Measurements from ENCODE around the gene HIPK3.
A peak's percentile ranks its signal among the peaks of the same experiment; 100 is the strongest.

HIPK3 gene

DNA sequence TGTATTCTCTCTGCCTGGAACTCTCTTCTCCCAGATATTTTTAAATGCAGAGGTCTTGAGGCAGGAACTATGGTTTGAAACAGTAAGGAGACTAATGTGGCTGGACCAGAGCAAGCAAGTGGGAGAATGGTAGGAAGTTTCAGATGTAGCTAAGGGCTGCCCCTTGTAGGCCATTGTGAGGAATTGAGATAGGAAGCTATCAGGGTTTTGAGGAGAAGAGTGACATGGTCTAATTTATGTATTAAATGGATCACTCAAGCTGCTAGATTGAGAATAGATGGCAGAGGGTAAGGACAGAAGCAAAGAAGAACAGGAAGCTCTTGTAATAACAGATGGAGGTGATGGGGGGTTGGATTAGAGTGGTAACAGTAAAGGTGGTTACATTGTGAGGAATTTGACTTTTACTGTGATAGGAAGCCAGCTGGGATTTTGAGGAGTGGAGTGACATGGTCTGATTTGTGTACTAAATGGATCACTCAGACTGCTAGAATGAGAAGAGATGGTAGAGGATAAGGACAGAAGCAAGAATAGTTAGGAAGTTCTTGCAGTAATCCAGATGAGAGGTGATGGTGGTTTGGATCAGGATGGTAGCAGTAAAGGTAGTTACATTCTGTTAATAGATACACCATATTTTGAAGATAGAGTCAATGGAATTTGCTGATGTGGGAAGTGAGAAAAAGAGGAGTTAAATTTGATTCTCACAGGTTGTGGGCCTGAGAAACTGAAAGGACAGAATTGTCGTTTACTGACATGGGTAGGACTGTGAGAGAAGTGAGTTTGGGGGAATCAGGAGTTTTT lies 63.0 kb downstream of the HIPK3 start:
- TF ChIP-seq, protein P1, sequence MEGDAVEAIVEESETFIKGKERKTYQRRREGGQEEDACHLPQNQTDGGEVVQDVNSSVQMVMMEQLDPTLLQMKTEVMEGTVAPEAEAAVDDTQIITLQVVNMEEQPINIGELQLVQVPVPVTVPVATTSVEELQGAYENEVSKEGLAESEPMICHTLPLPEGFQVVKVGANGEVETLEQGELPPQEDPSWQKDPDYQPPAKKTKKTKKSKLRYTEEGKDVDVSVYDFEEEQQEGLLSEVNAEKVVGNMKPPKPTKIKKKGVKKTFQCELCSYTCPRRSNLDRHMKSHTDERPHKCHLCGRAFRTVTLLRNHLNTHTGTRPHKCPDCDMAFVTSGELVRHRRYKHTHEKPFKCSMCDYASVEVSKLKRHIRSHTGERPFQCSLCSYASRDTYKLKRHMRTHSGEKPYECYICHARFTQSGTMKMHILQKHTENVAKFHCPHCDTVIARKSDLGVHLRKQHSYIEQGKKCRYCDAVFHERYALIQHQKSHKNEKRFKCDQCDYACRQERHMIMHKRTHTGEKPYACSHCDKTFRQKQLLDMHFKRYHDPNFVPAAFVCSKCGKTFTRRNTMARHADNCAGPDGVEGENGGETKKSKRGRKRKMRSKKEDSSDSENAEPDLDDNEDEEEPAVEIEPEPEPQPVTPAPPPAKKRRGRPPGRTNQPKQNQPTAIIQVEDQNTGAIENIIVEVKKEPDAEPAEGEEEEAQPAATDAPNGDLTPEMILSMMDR (IDR thresholded peaks at IDR 0.05) = no peak

DNA sequence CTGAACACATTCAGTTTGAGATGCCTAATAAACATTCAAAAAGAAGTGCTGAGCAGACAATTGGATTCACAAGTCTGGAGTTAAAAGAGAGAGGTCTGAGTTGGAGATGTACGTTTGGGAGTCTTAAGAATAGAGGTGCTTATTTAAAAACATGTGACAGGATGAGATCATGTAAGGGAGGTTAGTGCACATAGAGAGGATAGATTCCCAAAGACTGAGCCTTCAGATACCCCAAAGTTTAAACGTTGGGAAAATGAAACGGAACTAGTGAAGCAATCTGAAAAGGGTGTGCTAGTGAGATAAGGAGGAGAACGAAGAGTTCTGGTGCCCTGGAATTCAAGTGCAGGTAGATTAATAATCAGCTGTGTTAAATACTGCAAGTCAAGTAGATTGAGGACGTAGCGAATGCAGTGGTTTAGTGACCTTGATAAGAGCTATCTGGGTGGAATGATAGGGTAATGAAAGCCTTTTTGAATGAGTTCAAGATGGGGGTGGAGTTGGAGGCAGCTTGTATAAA lies 63.7 kb downstream of the HIPK3 start:
- TF ChIP-seq, protein P1 (IDR thresholded peaks at IDR 0.05) = no peak

DNA sequence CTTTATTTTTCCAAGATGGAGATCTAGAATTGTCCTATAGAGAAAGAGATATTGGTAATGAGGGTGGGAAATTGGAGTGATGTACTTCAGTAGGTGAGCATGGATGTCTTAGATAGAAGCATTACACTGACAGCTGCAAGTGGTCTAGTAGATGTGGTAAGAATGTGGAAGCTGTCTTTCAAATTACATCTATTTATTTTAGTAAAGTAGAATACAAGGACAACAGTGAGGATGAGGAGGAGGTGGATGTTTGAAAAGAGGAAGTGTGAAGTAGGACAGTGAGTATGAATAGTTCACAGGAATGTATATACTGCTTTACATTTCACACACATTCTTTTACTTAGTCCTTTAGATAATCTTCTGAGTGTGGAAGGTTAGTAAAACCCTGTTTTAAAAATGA lies 64.2 kb downstream of the HIPK3 start:
- TF ChIP-seq, protein P1 (IDR thresholded peaks at IDR 0.05) = no peak

DNA sequence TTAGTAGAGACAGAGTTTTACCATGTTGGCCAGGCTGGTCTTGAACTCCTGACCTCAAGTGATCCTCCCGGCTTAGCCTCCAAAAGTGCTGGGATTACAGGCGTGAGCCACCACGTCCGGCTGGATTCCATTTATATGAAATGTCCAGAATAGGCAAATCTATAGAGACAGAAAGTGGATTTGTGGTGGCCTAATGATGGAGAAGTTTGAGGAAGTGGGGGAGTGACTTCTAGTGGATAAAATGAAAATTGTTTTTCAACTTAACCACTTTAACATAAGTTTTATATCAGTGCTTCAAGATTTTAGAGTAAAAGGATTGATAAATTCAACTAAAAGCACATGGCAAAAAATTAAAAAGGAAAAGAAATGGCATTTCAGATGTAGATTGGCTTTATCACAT lies 66.2 kb downstream of the HIPK3 start:
- TF ChIP-seq, protein P1 (IDR thresholded peaks at IDR 0.05) = no peak

DNA sequence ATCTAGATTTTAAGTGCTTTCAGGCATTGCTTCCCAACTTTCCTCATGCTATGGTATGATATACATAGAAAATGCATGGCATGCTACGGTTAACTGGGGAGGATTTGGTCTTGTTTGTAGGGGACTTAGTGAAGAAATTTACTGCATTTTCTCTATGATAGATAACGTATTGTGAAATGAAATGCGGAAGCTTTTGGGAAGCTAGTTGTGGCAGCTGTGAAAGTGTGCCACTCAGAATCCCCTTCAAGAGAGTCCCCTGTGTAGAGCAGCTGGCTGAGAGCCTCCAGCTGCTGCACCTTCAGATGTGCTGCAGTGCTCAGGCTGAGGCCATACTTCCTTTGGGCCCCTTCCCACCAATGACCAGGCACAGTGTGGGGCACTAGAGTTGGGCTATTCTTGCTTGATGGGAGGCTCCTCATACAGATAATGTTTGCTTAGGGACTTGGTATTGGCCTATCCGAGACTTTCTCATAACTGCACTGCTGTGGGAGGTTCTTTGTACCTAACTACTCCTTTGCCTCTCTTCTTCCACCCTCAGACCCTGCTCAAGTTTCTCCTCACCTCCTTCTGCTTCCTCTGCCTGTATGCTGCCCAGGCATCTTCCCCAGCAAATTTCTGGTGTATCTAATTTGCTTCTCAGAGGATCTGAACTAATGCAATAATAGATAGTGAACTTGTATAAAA lies 67.3 kb downstream of the HIPK3 start:
- TF ChIP-seq, protein P1 (IDR thresholded peaks at IDR 0.05) = no peak

DNA sequence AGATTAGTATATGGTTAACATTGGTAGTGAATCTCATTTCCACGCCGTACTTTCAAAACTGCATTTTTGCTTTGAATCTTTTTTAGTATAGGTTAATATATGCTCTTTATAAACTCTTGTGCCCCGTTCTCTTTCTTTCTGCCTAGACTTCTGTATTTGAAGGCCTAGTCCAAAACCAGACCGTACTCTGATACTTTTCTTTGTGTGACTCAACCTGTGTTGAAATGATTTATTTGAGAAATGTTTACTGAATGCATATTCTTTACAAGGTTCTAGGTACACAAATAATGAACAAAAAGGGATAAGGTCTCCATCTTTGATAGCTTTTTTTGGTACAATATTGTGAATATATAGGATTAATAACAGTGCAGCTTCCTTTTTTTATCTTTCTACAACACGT lies 68.3 kb downstream of the HIPK3 start:
- TF ChIP-seq, protein P1 (IDR thresholded peaks at IDR 0.05) = no peak

DNA sequence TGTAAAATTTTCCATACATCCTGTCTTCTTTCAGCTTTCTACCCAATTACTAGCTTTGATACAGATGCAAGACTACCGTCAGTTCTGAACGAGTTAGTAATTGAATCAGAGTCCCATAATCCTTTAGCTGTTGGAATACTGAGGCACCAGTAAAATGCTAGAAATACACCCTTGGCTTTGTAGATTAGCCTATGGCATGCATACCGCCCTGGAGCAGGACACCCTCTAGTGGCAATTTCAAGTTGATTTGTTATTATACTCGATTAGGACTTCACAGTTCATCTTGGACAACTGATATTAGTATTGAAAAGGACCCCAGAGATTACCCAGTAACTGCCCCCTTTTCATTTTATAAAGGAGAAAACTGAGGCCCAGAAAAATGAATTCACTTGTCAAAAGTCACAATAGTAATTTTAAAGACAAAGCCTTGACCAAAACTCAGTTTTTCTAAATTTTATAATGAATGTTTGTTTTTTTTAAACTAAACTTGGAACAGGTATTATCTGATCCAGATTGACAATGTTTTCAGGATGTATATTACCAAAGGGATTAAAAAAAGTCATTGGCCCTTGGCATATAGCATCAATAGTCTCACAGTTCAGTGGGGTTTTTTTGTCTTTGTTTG lies 72.6 kb downstream of the HIPK3 start:
- TF ChIP-seq, protein P1 (IDR thresholded peaks at IDR 0.05) = peak; percentile 60
